NCI-H1930 (cell line): ENCODE results near the gene ZNF335.
"Not testable (repeated sequence)": the region's sequence is repeated elsewhere in the genome, so short reads cannot be mapped to it uniquely, and the experiment has no call there.

Experiments used
- DNase-seq, 2 experiments: peaks; one replicate each; lab custom pipeline; 2025; lab: John Stamatoyannopoulos, UW

The ZNF335 gene

DNA sequence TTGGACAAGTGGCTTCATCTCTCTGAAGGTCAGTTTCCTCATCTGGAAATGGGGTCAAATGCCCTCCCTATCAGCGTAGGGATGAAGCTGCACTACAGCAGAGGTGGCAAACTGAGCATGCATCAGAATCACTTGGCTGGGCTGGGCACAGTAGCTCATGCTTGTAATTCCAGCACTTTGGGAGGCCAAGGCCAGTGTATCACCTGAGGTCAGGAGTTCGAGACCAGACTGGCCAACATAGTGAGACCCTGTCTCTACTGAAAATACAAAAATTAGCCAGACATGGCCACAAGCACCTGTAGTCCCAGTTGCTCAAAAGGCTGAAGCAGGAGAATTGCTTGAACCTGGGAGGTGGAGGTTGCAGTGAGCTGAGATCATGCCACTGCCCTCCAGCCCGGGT, 30.0 kb upstream of the ZNF335 start:
- no peak for DNase-seq

DNA sequence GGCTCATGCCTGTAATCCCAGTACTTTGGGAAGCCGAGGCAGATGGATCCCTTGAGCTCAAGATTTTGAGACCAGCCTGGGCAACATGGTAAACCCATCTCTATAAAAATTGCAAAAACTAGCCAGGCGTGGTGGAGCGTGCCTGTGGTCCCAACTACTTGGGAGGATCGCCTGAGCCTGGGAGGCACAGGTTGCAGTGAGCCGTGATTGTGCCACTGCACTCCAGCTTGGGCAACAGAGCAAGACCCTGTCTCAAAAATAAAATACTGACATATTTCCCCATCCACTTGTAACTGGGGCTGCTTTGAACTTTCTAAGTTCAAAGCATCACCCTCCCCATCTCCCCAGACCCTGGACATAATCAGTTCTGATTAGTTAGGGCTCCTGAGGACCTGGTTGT, 29.5 kb upstream of the ZNF335 start:
- no peak for DNase-seq

DNA sequence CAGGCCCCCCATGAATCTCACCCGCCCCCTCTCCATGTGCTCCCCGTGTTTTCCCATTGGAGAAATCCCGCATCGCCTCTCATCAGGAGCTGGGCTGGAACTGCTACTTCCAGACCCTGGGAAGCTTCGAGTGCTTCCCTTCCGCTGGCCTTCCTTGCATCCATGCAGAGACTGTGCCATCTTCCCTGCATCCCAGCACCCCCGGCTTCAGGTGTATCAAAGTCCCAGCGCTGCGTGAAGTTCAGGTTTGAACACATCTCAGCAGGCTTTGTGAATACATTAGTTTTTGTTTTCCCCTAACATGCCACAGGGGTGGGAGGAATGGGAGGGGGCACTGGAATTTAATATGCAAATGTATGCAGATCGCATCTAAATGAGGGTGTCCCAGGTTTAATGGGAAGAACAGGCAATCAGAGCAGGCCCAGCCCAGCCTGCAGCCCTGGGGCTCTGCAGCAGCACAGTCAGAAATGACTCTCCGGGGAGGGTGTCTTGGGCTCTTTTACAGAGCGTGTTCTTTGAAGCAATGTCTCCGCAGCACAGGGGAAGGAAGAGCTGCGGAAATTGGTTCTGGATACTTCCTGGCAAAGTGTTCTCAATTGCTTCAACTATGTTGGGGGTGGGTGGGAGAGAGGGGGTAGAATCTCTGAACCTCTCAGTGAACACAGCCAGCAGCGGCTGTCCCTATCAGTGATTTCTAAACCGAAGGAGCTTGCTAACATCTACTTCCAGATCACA, 28.4 kb upstream of the ZNF335 start:
- DNase-seq, result no peak

GRCh38 chr20:45999557-46000261, 27.7 kb upstream of the ZNF335 start:
- DNase-seq, result no peak

- DNase-seq, result no peak
Measured at GRCh38 chr20:45998761-45999160, 26.8 kb upstream of the ZNF335 start.

DNA sequence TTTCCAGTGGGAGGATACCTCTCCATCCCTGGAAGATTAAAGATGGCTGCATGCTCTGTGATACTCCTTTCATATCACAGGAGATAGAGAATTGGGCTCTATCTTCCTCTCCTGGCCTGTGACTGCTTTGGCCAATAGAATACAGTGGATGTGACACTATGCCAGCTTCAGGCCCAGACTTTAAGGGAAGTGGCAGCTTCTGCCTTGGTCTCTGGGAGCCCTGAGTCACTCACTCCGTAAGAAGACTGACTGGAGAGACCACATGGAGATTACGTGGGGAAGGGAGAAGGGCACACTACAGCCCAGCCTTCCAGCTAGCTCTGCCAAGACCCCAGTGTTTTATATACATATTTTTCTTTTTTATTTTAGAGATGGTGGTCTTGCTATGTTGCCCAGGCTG, 26.3 kb upstream of the ZNF335 start:
- no peak for DNase-seq

DNA sequence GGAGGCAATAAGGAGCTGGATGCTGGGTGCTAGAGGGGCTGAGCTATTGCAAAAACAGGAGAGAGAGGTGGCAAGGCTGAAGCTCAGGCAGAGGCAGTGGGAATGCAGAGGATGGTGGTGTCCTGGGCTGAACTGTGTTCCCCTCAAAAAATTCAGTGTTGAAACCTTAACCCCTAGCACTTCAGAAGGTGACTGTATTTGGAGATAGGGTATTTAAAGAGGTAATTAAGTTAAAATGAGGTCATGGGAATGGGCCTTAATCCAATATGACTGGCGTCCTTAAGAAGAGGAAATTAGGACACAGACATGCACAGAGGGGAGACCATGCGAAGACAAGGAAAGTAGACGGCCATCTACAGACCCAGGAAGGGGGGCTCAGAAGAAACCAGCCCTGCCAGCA, 25.2 kb upstream of the ZNF335 start:
- no peak for DNase-seq

- DNase-seq, result not testable (repeated sequence)
Measured at GRCh38 chr20:45995495-45996097, 23.6 kb upstream of the ZNF335 start.

- DNase-seq, result no peak
Measured at GRCh38 chr20:45994761-45995493, 22.9 kb upstream of the ZNF335 start.

DNA sequence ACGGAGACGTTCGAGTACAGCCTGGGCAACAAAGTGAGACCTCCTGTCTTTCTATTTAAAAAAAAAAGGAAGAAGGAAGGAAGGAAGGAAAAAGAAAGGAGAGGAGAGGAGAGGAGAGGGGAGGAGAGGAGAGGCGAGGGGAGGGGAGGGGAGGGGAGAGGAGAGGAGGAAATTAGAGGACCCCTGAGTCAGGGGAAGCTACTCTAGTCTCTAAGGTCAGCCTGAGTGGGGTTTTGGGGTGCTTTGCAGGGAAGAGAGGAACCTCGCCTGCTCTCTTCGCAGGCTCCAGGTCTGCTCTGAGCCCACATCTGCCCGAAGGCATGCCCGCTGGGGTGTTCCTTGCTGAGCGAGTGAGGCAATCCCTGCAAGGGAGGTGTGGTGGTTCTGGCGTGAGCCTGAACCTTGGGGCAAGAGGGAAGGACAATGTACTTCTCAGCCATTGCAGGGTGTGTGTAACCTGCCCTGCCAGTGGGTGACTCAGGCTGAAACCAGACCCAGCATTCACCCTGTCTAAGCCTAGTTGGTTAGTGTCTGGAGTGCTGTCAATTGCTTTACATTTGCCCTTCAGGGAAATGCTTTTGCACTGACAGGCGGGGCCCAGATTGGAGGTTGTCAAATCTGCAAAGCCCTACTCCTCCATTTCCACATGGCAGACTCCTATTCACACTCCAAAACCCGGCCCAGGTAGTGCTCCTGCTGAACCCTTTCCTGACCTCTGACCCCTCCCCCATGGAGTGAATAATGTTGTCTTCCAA, 21.4 kb upstream of the ZNF335 start:
- no peak for DNase-seq

GRCh38 chr20:45991616-45992015, 19.6 kb upstream of the ZNF335 start:
- no peak for DNase-seq

GRCh38 chr20:45988830-45989229, 16.8 kb upstream of the ZNF335 start:
- DNase-seq, result not testable (repeated sequence)

DNA sequence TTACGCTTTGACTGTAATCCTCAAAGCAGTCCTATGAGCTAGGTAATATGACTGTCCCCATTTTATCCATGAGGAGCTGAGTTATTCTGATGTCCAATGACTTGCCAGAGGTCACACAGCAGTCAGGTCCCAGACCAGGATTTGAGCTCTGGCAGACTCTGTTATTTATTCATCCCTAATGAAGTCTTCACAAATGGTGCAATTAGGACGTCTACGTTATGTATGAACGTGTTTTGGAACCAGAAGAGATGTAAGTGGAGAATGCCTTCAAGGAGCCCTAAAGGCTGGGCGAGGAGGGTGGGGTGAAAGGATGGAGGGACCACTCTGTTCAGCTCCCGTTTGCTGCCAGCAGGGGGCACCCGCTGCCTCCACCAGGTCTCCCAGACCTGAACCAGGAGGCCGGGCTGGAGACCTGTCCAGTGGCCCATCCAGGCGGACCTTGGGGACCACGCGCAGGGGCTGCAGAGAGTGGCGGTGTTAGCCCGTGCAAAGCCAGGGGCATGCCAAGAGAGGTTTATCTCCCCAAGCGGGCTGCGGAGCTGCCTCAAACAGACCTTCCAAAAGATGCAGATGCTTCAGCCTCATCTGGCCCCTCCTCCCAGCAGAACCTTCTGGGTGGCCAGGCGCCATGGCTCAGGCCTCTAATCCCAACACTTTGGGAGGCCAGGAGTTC, 15.2 kb upstream of the ZNF335 start:
- peak; percentile 62 to 81 for DNase-seq

DNA sequence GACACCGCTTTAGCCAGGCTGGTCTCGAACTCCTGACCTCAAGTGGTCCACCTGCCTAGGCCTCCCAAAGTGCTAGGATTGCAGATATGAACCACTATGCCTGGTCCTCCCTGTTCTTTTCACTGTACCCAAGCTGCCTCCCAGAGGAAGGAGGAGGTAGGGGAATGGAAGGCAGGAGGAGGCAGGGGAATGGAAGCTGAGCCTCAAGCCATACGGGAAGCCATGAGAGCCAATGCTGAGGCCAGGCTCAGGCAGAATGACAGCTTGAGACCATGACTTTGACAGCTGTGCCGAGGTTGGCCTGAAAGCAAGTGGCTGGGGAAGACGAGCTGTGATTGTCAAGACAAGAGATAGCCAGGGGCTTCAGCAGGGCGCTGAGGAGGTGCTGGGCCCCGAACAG, 13.6 kb upstream of the ZNF335 start:
- no peak for DNase-seq

GRCh38 chr20:45983279-45983743, 11.3 kb upstream of the ZNF335 start:
- DNase-seq, result no peak

DNA sequence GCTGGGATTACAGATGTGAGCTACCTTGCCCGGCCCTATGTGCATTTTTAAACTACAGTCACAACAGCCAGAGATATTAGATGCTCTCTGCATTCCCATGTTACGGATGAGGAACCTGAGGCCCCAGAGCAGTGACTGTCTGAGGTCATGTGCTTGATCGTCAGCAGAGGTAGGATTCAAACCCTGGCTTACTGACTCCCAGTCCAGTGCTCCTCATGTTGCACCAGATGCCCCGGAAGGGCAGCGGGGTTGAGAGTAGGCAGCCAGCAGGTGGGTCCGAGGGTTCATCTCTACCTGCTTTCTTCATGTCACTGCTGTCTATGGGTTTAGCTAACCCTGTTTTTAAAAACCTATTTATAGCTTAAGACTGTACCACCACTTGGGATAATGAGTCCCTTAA, 9.3 kb upstream of the ZNF335 start:
- no peak for DNase-seq

DNA sequence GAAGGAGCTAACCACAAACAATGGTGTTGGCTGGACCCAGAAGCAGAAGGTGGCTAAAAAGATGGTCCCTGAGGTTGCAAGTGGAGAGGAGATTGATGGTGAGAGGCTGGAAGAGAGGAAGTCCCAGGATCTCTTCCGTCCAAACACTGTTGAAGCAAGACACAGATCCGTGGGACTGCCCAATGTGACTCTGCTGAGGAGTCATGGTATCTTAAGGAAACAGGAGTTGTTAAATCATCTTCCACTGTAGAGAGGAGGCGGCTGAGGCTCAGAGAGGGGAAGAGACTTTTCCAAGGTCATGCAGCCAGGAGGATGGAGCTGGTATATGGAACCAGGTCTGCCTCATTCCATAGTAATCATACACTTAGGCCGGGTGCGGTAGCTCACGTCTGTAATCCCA, 4.1 kb upstream of the ZNF335 start:
- DNase-seq, result no peak

GRCh38 chr20:45975686-45976085, 3.7 kb upstream of the ZNF335 start:
- DNase-seq, result no peak

DNA sequence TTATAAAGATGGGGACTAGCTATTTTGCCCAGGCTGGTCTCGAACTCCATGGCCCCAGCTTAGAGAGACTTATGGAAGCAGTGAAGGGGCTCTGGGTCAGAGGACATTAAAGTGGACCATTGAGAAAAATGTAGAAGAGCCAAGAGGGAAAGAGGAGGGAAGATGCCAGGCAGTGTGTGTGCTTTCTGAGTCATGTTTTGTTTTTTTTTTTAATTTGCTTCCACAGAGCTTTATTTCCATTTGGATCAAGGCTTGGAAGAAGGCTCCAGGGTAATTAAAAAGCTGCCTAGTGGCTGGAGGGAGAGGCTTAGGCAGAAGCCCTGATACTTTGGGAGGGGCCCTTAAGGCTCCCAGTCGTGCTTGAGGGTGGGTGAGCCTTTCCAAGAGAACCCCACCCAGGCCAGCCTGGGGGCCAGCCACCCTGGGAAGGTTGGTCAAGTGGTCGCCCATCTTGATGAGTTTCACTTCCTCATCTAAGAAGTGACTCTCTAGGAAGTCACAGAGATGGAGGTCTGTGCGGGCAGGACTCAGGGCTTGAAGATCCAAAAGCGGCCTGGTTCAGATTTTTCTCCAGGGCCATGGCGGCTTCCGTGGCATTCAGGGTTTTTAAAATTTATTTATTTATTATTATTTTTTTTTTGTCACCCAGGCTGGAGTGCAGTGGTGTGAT, 3.0 kb upstream of the ZNF335 start:
- DNase-seq, result no peak

DNA sequence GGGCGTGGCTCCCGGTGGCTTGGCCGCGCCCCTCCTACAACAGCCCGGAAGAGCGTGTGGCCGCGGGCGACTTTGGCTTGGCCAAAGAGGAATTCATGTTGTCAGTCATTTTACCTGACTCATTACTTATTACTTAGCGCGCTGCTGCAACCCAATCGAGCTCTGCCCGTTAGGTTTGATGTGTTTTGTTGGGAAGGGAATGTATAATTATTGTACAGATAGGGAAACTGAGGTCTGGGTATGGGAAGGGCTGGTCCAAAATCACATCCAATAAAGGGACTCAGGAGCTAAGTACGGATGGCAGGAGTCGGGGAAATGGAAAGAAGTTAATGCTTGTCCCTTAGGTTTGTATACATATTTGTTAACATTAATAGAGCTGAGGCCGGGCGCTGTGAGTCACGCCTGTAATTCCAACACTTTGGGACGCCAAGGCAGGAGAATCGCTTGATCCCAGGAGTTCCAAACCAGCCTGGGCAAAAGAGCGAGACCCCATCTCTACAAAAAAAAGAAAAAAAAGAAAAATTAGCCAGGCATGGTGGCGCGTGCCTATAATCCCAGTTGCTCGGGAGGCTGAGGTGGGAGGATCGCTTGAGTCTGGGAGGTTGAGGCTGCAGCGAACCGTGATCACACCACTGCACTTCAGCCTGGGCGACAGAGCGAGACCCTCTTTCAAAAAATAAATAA, 639 bp upstream of the ZNF335 start:
- no peak for DNase-seq
